Measurements from ENCODE around the gene PAX8.

DNA sequence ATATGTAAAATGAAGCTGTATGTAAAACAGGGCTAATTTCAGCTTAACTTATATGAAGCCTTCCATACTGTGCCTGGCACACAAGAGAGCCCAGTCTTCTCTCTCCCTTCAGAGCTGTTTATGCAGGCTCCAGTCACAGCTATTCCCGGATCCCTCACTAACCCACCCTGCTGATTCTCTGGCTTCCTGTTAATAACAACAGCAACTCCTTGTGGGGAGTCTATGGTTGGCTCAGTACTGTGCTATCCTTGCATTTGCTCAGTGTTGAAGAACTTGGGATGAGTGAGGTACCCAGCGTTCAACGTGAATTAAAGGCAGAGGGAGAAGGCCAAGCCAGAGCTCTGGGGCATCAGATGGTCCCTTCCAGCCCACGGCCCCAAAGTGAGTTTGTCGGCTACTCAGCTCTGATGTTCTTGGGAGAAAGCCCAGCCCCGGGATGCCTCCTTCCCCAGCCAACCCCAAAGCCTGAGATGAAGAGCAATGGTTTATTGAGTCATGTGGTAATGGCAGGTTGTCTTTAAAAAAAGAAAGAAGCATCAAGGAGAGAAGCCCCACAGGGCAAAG, 61.7 kb downstream of the PAX8 start:
- TF ChIP-seq, protein P1, sequence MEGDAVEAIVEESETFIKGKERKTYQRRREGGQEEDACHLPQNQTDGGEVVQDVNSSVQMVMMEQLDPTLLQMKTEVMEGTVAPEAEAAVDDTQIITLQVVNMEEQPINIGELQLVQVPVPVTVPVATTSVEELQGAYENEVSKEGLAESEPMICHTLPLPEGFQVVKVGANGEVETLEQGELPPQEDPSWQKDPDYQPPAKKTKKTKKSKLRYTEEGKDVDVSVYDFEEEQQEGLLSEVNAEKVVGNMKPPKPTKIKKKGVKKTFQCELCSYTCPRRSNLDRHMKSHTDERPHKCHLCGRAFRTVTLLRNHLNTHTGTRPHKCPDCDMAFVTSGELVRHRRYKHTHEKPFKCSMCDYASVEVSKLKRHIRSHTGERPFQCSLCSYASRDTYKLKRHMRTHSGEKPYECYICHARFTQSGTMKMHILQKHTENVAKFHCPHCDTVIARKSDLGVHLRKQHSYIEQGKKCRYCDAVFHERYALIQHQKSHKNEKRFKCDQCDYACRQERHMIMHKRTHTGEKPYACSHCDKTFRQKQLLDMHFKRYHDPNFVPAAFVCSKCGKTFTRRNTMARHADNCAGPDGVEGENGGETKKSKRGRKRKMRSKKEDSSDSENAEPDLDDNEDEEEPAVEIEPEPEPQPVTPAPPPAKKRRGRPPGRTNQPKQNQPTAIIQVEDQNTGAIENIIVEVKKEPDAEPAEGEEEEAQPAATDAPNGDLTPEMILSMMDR (IDR thresholded peaks at IDR 0.05; ENCODE audit: low read depth, low read length) = no peak
- TF ChIP-seq EZH2phosphoT487 (IDR thresholded peaks at IDR 0.05; ENCODE audit: low read depth) = no peak
